Choroid plexus epithelial cell (primary cell): ENCODE data around the gene REPIN1.

Experiments used
- DNase-seq: peaks from one replicate; pipeline ENCODE4 v3.0.0-alpha.2; 2010; ENCODE audit warnings: low read depth
- H3K4me3 ChIP-seq: 2 replicates; pipeline ENCODE4 v1.5.1; 2011; ENCODE audit warnings: low read depth, mild to moderate bottlenecking, control low read depth, low read length, moderate library complexity
- TF ChIP-seq, protein P1 (sequence below): conservative IDR thresholded peaks from 2 replicates; pipeline ENCODE4 v1.5.1; 2011; ENCODE audit warnings: low read depth, mild to moderate bottlenecking, control low read depth, inconsistent platforms, low read length, moderate library complexity

REPIN1 gene

DNA sequence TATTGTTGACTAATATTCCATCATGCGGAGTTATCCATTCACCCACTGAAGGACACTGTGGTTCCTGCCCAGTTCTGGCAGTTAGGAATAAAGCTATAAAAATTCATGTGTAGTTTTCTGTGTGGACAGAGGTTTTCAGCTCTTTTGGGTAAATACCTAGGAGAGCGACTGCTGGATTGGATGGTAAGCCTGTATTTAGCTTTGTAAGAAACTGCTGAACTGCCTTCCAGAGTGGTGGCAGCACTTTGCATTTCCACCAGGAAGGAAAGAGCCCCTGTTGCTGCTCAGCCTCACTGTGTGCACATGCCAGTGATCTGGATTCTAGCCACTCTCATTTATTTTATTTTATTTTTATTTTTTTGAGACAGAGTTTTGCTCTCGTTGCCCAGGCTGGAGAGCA, 24.7 kb downstream of the REPIN1 start:
- TF ChIP-seq, protein P1, sequence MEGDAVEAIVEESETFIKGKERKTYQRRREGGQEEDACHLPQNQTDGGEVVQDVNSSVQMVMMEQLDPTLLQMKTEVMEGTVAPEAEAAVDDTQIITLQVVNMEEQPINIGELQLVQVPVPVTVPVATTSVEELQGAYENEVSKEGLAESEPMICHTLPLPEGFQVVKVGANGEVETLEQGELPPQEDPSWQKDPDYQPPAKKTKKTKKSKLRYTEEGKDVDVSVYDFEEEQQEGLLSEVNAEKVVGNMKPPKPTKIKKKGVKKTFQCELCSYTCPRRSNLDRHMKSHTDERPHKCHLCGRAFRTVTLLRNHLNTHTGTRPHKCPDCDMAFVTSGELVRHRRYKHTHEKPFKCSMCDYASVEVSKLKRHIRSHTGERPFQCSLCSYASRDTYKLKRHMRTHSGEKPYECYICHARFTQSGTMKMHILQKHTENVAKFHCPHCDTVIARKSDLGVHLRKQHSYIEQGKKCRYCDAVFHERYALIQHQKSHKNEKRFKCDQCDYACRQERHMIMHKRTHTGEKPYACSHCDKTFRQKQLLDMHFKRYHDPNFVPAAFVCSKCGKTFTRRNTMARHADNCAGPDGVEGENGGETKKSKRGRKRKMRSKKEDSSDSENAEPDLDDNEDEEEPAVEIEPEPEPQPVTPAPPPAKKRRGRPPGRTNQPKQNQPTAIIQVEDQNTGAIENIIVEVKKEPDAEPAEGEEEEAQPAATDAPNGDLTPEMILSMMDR: no peak
- no peak for DNase-seq
- H3K4me3 ChIP-seq: no peak overlapping the region

DNA sequence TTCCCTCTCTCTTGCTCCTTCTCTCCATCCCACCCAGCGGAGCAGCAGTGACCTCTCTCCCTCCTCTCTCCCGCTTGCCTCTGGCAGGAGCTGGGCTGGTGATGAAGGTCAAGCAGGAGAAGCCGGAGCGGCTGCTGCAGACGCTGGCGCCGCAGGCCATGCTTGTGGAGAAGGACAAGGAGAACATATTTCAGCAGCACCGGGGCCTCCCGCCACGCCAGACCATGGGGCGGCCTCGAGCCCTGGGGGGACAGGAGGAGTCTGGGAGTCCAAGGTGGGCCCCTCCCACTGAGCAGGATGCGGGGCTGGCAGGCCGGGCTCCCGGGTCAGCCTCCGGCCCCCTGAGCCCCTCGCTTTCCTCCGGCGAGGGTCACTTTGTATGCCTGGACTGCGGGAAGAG, 27.8 kb downstream of the REPIN1 start:
- TF ChIP-seq, protein P1: no peak
- no peak for DNase-seq
- no peak overlapping the region for H3K4me3 ChIP-seq

DNA sequence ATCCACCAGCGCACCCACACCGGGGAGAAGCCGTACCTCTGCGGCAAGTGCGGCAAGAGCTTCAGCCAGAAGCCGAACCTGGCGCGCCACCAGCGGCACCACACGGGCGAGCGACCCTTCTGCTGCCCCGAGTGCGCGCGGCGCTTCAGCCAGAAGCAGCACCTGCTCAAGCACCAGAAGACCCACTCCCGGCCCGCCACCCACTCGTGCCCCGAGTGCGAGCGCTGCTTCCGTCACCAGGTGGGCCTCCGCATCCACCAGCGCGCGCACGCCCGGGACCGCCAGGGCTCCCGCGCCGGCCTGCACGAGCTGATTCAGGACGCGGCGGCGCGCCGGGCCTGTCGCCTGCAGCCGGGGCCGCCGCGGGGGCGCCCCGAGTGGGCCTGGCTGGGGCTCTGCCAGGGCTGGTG, 28.2 kb downstream of the REPIN1 start:
- DNase-seq: no peak
- TF ChIP-seq, protein P1: no peak
- no peak overlapping the region for H3K4me3 ChIP-seq

DNA sequence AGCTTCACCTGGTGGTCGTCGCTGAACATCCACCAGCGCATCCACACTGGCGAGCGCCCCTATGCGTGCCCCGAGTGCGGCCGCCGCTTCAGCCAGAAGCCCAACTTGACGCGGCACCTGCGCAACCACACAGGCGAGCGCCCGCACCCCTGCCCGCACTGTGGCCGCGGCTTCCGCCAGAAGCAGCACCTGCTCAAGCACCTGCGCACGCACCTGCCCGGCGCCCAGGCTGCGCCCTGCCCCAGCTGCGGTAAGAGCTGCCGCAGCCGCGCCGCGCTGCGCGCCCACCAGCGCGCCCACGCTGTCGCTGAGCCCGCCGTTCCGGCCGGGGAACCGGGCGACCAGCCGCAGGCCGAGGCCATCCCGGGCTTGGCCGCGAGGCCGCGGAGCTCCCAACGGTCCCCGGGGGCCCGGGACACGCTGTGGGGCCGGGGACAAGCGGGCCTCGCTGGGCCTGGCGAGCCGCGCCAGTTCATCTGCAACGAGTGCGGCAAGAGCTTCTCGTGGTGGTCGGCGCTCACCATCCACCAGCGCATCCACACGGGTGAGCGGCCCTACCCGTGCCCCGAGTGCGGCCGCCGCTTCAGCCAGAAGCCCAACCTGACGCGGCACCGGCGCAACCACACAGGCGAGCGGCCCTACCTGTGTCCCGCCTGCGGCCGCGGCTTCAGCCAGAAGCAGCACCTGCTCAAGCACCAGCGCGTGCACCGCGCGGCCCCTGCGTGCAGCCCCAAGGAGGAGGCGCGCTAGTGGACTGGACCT, 28.9 kb downstream of the REPIN1 start:
- DNase-seq: no peak
- H3K4me3 ChIP-seq: no peak overlapping the region
- TF ChIP-seq, protein P1: no peak

DNA sequence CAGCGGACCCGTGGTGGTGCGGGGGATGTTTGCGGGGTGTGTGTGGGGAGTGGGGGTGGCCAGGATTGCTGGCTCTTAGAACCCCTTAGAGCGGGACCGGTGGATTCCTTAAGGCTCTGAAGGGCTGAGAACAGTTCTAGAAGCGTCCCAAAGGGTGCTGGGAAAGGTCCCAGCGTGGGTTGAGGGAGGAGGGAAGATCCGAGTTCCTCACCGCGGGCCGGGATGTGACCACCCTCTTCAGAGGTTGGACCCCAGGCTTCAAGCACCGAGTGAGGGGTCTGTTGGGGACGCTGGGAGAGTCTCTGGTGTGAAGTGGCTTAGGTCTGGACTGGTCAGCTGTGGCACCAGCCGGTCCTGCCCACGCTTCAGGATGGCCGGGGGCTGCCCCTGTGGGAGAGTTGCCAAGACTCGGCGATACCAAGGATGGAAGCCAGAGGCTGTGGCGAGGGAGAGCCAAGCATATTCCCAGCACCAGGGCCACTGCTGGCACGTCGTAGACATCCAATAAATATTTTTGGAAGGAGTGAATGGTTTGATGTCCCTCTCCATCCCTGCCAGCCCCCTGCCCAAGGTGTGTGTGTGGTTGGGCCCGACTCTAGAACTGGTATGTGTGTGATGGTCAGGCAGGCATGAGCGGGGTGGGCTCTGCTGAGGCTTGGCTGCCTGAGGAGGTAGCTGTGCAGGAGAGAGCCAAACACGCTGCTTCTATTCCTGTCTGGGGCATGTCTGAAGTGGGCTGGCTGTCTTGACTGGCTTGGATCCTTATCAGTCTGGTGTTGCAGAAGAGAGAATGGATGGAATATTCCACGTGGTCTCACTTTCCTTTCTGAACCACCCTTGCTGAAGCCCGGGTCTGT, 29.7 kb downstream of the REPIN1 start:
- DNase-seq: no peak
- TF ChIP-seq, protein P1: no peak
- no peak overlapping the region for H3K4me3 ChIP-seq

DNA sequence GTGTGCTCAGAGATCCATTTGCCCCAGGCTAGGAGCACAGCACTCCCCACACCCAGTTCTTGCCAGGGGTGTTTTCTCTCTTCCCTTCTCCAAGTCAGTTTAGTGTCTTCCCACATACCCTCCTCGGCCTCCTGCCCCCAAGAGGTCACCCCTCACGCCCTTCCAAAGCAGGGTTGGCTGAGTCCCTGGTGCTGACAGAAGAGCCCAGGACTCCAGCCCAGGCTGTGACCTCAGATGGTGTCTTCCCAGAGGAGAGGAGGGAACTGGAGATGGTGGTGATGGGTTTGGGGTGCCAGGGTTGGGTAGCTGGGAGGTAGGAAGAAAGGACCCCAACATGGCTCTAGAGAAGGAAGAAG, 30.3 kb downstream of the REPIN1 start:
- TF ChIP-seq, protein P1: no peak
- DNase-seq: no peak
- no peak overlapping the region for H3K4me3 ChIP-seq
